Astrocyte (in vitro differentiated cells and primary cell): ENCODE data around the gene LASP1.

Source experiments
- EZH2 ChIP-seq: IDR thresholded peaks from 2 replicates; pipeline ENCODE4 v1.6.1; 2012; ENCODE audit warnings: mild to moderate bottlenecking, low read length, inconsistent platforms; ENCODE audit not compliant: insufficient read depth
- TF ChIP-seq, protein P1 (sequence below): IDR thresholded peaks from 2 replicates; pipeline ENCODE4 v1.5.1; 2011; ENCODE audit warnings: low read depth, mild to moderate bottlenecking, inconsistent platforms, low read length, moderate library complexity; ENCODE audit not compliant: insufficient read depth

DNA sequence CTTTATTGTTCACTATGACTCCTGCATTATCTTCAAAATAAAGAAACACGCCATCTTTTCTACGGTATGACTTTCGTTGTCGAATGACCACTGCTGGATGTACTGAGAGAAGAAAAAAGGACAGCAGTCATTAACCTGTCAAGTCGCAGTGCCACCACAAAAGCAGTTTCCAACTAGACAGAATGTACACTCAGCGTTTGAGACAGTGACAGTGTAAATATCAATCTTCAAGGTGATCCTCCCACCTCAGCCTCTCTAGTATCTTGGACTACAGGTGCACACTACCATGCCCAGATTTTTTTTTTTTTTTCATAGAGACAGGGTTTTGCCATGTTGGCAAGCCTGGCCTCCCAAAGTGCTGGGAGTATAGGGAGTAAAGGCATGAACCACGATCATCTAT, 19.5 kb upstream of the LASP1 start:
- no peak for TF ChIP-seq EZH2
- TF ChIP-seq, protein P1, sequence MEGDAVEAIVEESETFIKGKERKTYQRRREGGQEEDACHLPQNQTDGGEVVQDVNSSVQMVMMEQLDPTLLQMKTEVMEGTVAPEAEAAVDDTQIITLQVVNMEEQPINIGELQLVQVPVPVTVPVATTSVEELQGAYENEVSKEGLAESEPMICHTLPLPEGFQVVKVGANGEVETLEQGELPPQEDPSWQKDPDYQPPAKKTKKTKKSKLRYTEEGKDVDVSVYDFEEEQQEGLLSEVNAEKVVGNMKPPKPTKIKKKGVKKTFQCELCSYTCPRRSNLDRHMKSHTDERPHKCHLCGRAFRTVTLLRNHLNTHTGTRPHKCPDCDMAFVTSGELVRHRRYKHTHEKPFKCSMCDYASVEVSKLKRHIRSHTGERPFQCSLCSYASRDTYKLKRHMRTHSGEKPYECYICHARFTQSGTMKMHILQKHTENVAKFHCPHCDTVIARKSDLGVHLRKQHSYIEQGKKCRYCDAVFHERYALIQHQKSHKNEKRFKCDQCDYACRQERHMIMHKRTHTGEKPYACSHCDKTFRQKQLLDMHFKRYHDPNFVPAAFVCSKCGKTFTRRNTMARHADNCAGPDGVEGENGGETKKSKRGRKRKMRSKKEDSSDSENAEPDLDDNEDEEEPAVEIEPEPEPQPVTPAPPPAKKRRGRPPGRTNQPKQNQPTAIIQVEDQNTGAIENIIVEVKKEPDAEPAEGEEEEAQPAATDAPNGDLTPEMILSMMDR: no peak
